ENCODE measurements around the gene DOC2A.

Gene DOC2A

GRCh38 chr16:29989111-29989858 is 21.5 kb downstream of the DOC2A start:
- DNase-seq (ENCODE audit: low spot score), result no peak

- no peak for DNase-seq (ENCODE audit: low spot score)
Observed at GRCh38 chr16:29988346-29989075, 22.3 kb downstream of the DOC2A start.

- DNase-seq (ENCODE audit: low spot score), result no peak
Observed at GRCh38 chr16:29987371-29988085, 23.3 kb downstream of the DOC2A start.

DNA sequence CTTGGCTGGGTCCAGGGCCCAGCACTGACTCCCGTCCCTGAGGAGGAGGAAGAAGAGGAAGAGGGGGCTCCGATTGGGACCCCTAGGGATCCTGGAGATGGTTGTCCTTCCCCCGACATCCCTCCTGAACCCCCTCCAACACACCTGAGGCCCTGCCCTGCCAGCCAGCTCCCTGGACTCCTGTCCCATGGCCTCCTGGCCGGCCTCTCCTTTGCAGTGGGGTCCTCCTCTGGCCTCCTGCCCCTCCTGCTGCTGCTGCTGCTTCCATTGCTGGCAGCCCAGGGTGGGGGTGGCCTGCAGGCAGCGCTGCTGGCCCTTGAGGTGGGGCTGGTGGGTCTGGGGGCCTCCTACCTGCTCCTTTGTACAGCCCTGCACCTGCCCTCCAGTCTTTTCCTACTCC is 23.9 kb downstream of the DOC2A start:
- DNase-seq (ENCODE audit: low spot score), result no peak

DNA sequence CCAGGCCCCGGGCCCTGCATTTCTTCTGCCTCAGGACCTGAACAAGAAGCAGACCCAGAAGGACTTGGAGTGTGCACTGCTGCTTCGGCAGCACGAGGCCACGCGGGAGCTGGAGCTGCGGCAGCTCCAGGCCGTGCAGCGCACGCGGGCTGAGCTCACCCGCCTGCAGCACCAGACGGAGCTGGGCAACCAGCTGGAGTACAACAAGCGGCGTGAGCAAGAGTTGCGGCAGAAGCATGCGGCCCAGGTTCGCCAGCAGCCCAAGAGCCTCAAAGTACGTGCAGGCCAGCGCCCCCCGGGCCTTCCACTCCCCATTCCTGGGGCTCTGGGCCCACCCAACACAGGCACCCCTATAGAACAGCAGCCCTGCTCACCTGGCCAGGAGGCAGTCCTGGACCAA is 24.6 kb downstream of the DOC2A start:
- DNase-seq (ENCODE audit: low spot score), result no peak

DNA sequence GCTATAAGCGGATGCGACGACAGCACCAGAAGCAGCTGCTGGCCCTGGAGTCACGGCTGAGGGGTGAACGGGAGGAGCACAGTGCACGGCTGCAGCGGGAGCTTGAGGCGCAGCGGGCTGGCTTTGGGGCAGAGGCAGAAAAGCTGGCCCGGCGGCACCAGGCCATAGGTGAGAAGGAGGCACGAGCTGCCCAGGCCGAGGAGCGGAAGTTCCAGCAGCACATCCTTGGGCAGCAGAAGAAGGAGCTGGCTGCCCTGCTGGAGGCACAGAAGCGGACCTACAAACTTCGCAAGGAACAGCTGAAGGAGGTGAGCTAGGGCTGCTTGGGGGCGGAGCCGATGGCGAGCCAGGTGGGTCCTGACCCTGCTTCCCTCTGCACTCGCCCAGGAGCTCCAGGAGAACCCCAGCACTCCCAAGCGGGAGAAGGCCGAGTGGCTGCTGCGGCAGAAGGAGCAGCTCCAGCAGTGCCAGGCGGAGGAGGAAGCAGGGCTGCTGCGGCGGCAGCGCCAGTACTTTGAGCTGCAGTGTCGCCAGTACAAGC is 25.5 kb downstream of the DOC2A start:
- DNase-seq (ENCODE audit: low spot score), result no peak

DNA sequence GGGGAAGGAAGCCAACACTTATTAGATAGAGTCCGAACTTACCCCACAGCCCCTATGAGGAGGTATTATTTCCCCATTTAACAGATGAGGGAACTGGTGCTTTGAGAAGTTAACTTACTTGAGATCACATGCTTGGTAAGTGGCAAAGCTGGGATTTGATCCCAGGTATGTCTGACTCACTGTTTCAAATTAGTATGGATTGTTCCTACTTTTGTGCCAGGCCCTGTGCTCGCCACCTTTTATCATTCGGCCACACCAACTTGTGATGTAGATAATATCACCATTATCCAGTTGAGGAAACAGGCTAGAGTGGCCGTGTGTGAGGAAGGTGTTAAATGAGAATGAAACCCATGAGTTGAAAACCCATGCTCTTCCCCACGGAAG is 26.1 kb downstream of the DOC2A start:
- no peak for DNase-seq (ENCODE audit: low spot score)

GRCh38 chr16:29984137-29984763 is 26.6 kb downstream of the DOC2A start:
- DNase-seq (ENCODE audit: low spot score), result no peak

DNA sequence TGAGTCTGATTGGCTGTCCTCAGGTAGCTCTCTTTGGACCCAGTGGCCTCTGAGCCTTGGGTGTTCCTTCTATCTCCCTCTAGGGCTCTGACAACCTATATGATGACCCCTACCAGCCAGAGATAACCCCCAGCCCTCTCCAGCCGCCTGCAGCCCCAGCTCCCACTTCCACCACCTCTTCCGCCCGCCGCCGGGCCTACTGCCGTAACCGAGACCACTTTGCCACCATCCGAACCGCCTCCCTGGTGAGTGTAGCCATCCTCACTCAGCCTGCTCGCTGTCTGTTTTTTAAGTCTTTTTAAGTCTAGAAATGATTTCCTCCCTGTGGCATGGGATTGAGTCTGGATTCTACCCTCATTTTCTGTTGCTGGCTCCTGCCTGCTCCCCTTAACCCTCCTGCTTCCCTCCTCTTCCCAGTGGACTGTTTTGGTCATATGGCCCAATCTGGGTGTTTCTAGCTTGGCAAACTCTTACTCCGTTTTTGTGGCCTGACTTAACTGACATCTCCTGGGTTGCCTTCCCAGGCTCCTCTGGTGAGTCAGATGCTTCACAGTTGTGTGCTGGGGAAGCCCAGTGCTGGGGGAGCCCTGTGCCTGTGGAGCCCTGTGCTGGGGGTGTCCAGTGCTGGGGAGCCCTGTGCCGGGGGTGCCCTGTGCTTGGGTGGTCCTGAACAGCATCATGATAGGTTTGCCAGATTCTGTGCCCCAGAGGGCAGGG is 27.2 kb downstream of the DOC2A start:
- no peak for DNase-seq (ENCODE audit: low spot score)

GRCh38 chr16:29982560-29983419 is 28.0 kb downstream of the DOC2A start:
- no peak for DNase-seq (ENCODE audit: low spot score)

GRCh38 chr16:29978564-29979270 is 32.1 kb downstream of the DOC2A start:
- DNase-seq (ENCODE audit: low spot score), result no peak

GRCh38 chr16:29978081-29978480 is 32.7 kb downstream of the DOC2A start:
- DNase-seq (ENCODE audit: low spot score), result no peak

GRCh38 chr16:29977063-29977825 is 33.6 kb downstream of the DOC2A start:
- DNase-seq (ENCODE audit: low spot score), result no peak

- DNase-seq (ENCODE audit: low spot score), result no peak
Observed at GRCh38 chr16:29975811-29976511, 34.9 kb downstream of the DOC2A start.

GRCh38 chr16:29975134-29975538 is 35.7 kb downstream of the DOC2A start:
- no peak for DNase-seq (ENCODE audit: low spot score)

- peak; percentile 19 for DNase-seq (ENCODE audit: low spot score)
Observed at GRCh38 chr16:29974291-29975133, 36.3 kb downstream of the DOC2A start.

DNA sequence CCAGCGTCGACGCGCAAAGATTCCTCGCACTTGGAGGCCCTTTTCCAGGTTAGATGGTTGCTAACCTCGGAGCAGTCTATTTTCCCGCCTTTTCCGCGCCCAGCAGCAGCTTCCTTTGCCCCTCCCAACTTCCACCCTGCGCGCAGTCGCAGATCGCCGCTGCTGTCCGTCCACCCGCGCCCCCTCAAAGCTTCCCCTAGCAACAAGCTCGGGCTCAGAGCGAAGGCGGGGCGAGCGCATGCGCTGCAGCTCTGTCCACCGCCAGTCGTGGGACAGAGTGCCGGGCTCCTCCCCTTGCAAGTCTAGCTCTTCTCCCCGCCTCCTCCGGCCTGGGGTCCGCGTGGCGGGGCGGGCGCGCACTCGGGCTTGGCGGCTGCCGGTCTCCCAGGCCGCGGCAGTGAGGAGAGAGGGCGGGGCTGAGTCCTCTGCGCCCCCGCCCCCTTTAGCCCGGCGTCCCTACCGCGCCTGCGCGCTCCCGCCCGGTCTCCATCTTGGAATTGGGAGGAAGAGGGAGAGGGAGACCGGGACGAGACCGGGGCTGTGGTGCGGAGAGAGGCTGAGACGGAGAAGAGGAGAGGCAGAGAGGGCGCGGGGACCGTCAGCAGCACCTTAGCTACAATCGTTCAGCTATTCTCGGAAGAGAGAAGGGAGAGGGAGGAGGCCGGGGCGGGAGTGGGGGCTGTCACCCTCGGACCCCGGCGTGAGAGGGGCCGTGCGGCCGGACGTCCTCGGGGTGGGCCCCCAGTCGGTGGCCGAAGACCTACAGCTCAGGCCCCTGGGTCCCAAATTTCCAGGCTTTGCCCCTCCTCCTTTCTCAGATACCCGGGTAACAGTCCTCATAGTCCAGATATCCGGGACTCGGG is 37.2 kb downstream of the DOC2A start, which contains the start of gene TAOK2:
Gene TAOK2 (plus strand): TSS at position 485 of the 863 bp plus-strand sequence. CDS start 3,905 bp downstream, outside the sequence.
- peak; percentile 97 for DNase-seq (ENCODE audit: low spot score)

All from CD4-positive, alpha-beta T cell treated with Interleukin-2 at 100 ng/mL for 4 hours (primary cell).